HEK293 (cell line): ENCODE data around the gene SRBD1.

Experiments
- BCL11B ChIP-seq: fragments of 450-650 bp; formaldehyde crosslinking; IDR thresholded peaks from 2 replicates; pipeline ENCODE4 v1.5.1; 2016; ENCODE audit warnings: low read depth, missing biosample characterization, missing genetic modification characterization
- FEZF1 ChIP-seq: fragments of 450-650 bp; formaldehyde crosslinking; IDR thresholded peaks from 2 replicates; pipeline ENCODE4 v1.5.1; 2016; ENCODE audit warnings: missing biosample characterization, missing genetic modification characterization
- GLIS2 ChIP-seq: fragments of 450-650 bp; formaldehyde crosslinking; IDR thresholded peaks from 2 replicates; pipeline ENCODE4 v1.5.1; 2016; ENCODE audit warnings: missing biosample characterization, missing genetic modification characterization
- KLF1 ChIP-seq: fragments of 450-650 bp; formaldehyde crosslinking; IDR thresholded peaks from 2 replicates; pipeline ENCODE4 v1.5.1; 2016; ENCODE audit warnings: missing biosample characterization, missing genetic modification characterization
- MEIS1 ChIP-seq: sonication (generic); formaldehyde crosslinking; IDR thresholded peaks from 2 replicates; pipeline ENCODE4 v1.8.1; 2022; ENCODE audit warnings: missing genetic modification reagents, mild to moderate bottlenecking, borderline replicate concordance
- SP3 ChIP-seq: fragments of 450-650 bp; formaldehyde crosslinking; IDR thresholded peaks from 2 replicates; pipeline ENCODE4 v1.5.1; 2016; ENCODE audit warnings: missing biosample characterization, missing genetic modification characterization
- TSHZ1 ChIP-seq: fragments of 450-650 bp; formaldehyde crosslinking; IDR thresholded peaks from 2 replicates; pipeline ENCODE4 v1.5.1; 2016; ENCODE audit warnings: missing biosample characterization, missing genetic modification characterization, borderline replicate concordance
- ZNF121 ChIP-seq: fragments of 450-650 bp; formaldehyde crosslinking; IDR thresholded peaks from 2 replicates; pipeline ENCODE4 v1.5.1; 2016; ENCODE audit warnings: missing biosample characterization, missing genetic modification characterization
- ZNF138 ChIP-seq: fragments of 450-650 bp; formaldehyde crosslinking; IDR thresholded peaks from 2 replicates; pipeline ENCODE4 v1.5.1; 2016; ENCODE audit warnings: missing biosample characterization, missing genetic modification characterization, borderline replicate concordance
- ZNF169 ChIP-seq: fragments of 450-650 bp; formaldehyde crosslinking; IDR thresholded peaks from 2 replicates; pipeline ENCODE4 v1.5.1; 2016; ENCODE audit warnings: missing biosample characterization, missing genetic modification characterization
- ZNF211 ChIP-seq: fragments of 450-650 bp; formaldehyde crosslinking; IDR thresholded peaks from 2 replicates; pipeline ENCODE4 v1.5.1; 2016; ENCODE audit warnings: low read depth, missing biosample characterization, missing genetic modification characterization
- ZNF214 ChIP-seq: fragments of 450-650 bp; formaldehyde crosslinking; IDR thresholded peaks from 2 replicates; pipeline ENCODE4 v1.5.1; 2017; ENCODE audit warnings: missing biosample characterization, mild to moderate bottlenecking, missing genetic modification characterization, borderline replicate concordance
- ZNF239 ChIP-seq: fragments of 450-650 bp; formaldehyde crosslinking; IDR thresholded peaks from 2 replicates; pipeline ENCODE4 v1.5.1; 2016; ENCODE audit warnings: missing biosample characterization, missing genetic modification characterization
- ZNF292 ChIP-seq: fragments of 450-650 bp; formaldehyde crosslinking; IDR thresholded peaks from 2 replicates; pipeline ENCODE4 v1.5.1; 2016; ENCODE audit warnings: low read depth, missing biosample characterization, missing genetic modification characterization, borderline replicate concordance
- ZNF324 ChIP-seq: fragments of 450-650 bp; formaldehyde crosslinking; IDR thresholded peaks from 2 replicates; pipeline ENCODE4 v1.5.1; 2016; ENCODE audit warnings: missing biosample characterization, missing genetic modification characterization
- ZNF350 ChIP-seq: fragments of 450-650 bp; formaldehyde crosslinking; IDR thresholded peaks from 2 replicates; pipeline ENCODE4 v1.5.0; 2017; ENCODE audit warnings: missing biosample characterization, mild to moderate bottlenecking, missing genetic modification characterization
- ZNF391 ChIP-seq: fragments of 450-650 bp; formaldehyde crosslinking; IDR thresholded peaks from 2 replicates; pipeline ENCODE4 v1.5.1; 2016; ENCODE audit warnings: low read depth, missing biosample characterization, missing genetic modification characterization, borderline replicate concordance
- ZNF549 ChIP-seq: fragments of 450-650 bp; IDR thresholded peaks from 2 replicates; pipeline ENCODE4 v1.5.1; 2018; ENCODE audit warnings: missing biosample characterization, missing genetic modification characterization, mild to moderate bottlenecking, inconsistent platforms, moderate library complexity
- ZNF768 ChIP-seq: fragments of 450-650 bp; formaldehyde crosslinking; IDR thresholded peaks from 2 replicates; pipeline ENCODE4 v1.5.1; 2018; ENCODE audit warnings: missing biosample characterization, mild to moderate bottlenecking, missing genetic modification characterization
- ZNF776 ChIP-seq: fragments of 450-650 bp; formaldehyde crosslinking; IDR thresholded peaks from 2 replicates; pipeline ENCODE4 v1.5.0; 2017; ENCODE audit warnings: missing biosample characterization, missing genetic modification characterization, borderline replicate concordance
- ZNF837 ChIP-seq: fragments of 450-650 bp; formaldehyde crosslinking; IDR thresholded peaks from 2 replicates; pipeline ENCODE4 v1.5.1; 2016; ENCODE audit warnings: missing biosample characterization, missing genetic modification characterization
- TF ChIP-seq, protein P1 (sequence below): fragments of 450-650 bp; formaldehyde crosslinking; conservative IDR thresholded peaks from 2 replicates; pipeline ENCODE4 v1.5.1; 2016; ENCODE audit warnings: low read depth, missing biosample characterization, missing genetic modification characterization
- TF ChIP-seq, protein P2 (sequence below): fragments of 450-650 bp; formaldehyde crosslinking; IDR thresholded peaks from 2 replicates; pipeline ENCODE4 v1.5.1; 2016; ENCODE audit warnings: missing biosample characterization, missing genetic modification characterization
- TF ChIP-seq, protein P3 (sequence below): fragments of 450-650 bp; formaldehyde crosslinking; IDR thresholded peaks from 2 replicates; pipeline ENCODE4 v1.5.1; 2016; ENCODE audit warnings: missing biosample characterization, missing genetic modification characterization
- TF ChIP-seq, protein P4 (sequence below): fragments of 450-650 bp; formaldehyde crosslinking; IDR thresholded peaks from 2 replicates; pipeline ENCODE4 v1.5.1; 2016; ENCODE audit warnings: missing biosample characterization, missing genetic modification characterization
- TF ChIP-seq, protein P5 (sequence below): fragments of 450-650 bp; formaldehyde crosslinking; IDR thresholded peaks from 2 replicates; pipeline ENCODE4 v1.5.1; 2016; ENCODE audit warnings: missing biosample characterization, missing genetic modification characterization

Gene SRBD1

GRCh38 chr2:45650851-45651414, 39.9 kb upstream of the SRBD1 start (continued):
- TF ChIP-seq, protein P1, sequence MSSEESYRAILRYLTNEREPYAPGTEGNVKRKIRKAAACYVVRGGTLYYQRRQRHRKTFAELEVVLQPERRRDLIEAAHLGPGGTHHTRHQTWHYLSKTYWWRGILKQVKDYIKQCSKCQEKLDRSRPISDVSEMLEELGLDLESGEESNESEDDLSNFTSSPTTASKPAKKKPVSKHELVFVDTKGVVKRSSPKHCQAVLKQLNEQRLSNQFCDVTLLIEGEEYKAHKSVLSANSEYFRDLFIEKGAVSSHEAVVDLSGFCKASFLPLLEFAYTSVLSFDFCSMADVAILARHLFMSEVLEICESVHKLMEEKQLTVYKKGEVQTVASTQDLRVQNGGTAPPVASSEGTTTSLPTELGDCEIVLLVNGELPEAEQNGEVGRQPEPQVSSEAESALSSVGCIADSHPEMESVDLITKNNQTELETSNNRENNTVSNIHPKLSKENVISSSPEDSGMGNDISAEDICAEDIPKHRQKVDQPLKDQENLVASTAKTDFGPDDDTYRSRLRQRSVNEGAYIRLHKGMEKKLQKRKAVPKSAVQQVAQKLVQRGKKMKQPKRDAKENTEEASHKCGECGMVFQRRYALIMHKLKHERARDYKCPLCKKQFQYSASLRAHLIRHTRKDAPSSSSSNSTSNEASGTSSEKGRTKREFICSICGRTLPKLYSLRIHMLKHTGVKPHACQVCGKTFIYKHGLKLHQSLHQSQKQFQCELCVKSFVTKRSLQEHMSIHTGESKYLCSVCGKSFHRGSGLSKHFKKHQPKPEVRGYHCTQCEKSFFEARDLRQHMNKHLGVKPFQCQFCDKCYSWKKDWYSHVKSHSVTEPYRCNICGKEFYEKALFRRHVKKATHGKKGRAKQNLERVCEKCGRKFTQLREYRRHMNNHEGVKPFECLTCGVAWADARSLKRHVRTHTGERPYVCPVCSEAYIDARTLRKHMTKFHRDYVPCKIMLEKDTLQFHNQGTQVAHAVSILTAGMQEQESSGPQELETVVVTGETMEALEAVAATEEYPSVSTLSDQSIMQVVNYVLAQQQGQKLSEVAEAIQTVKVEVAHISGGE (tag by site-specific recombination), result peak; percentile 59
- no peak for TF ChIP-seq ZNF211 (tag by site-specific recombination)
- TF ChIP-seq, protein P2, sequence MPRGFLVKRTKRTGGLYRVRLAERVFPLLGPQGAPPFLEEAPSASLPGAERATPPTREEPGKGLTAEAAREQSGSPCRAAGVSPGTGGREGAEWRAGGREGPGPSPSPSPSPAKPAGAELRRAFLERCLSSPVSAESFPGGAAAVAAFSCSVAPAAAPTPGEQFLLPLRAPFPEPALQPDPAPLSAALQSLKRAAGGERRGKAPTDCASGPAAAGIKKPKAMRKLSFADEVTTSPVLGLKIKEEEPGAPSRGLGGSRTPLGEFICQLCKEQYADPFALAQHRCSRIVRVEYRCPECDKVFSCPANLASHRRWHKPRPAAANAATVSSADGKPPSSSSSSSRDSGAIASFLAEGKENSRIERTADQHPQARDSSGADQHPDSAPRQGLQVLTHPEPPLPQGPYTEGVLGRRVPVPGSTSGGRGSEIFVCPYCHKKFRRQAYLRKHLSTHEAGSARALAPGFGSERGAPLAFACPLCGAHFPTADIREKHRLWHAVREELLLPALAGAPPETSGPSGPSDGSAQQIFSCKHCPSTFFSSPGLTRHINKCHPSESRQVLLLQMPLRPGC (tag by site-specific recombination), result peak; percentile 83
- TF ChIP-seq ZNF324 (tag by site-specific recombination), result peak; percentile 95
- TF ChIP-seq MEIS1 (CRISPR knock-in tag), result no peak
- TF ChIP-seq ZNF350, result no peak
- no peak for TF ChIP-seq ZNF214 (tag by site-specific recombination)
- no peak for TF ChIP-seq ZNF776 (tag by site-specific recombination)
- no peak for TF ChIP-seq ZNF768 (tag by site-specific recombination)
- TF ChIP-seq TSHZ1 (tag by site-specific recombination), result peak; percentile 58; the same call in 1 of the 2 replicates
- peak; percentile 69; the same call in 1 of the 2 replicates for TF ChIP-seq BCL11B (tag by site-specific recombination)
- TF ChIP-seq, protein P3, sequence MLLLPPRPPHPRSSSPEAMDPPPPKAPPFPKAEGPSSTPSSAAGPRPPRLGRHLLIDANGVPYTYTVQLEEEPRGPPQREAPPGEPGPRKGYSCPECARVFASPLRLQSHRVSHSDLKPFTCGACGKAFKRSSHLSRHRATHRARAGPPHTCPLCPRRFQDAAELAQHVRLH (tag by site-specific recombination), result peak; percentile 79
- TF ChIP-seq SP3 (tag by site-specific recombination), result no peak; the same call in 1 of the 2 replicates
- peak; percentile 78 for TF ChIP-seq GLIS2 (tag by site-specific recombination)
- no peak for TF ChIP-seq ZNF239 (tag by site-specific recombination)
- no peak for TF ChIP-seq ZNF121 (tag by site-specific recombination)
- peak; percentile 84; the same call in 1 of the 2 replicates for TF ChIP-seq ZNF391
- no peak for TF ChIP-seq ZNF169 (tag by site-specific recombination)
- TF ChIP-seq FEZF1 (tag by site-specific recombination), result peak; percentile 84
- TF ChIP-seq ZNF292 (tag by site-specific recombination), result no peak
- TF ChIP-seq, protein P4, sequence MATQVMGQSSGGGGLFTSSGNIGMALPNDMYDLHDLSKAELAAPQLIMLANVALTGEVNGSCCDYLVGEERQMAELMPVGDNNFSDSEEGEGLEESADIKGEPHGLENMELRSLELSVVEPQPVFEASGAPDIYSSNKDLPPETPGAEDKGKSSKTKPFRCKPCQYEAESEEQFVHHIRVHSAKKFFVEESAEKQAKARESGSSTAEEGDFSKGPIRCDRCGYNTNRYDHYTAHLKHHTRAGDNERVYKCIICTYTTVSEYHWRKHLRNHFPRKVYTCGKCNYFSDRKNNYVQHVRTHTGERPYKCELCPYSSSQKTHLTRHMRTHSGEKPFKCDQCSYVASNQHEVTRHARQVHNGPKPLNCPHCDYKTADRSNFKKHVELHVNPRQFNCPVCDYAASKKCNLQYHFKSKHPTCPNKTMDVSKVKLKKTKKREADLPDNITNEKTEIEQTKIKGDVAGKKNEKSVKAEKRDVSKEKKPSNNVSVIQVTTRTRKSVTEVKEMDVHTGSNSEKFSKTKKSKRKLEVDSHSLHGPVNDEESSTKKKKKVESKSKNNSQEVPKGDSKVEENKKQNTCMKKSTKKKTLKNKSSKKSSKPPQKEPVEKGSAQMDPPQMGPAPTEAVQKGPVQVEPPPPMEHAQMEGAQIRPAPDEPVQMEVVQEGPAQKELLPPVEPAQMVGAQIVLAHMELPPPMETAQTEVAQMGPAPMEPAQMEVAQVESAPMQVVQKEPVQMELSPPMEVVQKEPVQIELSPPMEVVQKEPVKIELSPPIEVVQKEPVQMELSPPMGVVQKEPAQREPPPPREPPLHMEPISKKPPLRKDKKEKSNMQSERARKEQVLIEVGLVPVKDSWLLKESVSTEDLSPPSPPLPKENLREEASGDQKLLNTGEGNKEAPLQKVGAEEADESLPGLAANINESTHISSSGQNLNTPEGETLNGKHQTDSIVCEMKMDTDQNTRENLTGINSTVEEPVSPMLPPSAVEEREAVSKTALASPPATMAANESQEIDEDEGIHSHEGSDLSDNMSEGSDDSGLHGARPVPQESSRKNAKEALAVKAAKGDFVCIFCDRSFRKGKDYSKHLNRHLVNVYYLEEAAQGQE, result peak; percentile 46; the same call in 1 of the 2 replicates
- TF ChIP-seq ZNF837 (tag by site-specific recombination), result no peak
- no peak for TF ChIP-seq ZNF549 (tag by site-specific recombination)
- no peak for TF ChIP-seq ZNF138 (tag by site-specific recombination)
- peak; percentile 58 for TF ChIP-seq KLF1 (tag by site-specific recombination)
- TF ChIP-seq, protein P5, sequence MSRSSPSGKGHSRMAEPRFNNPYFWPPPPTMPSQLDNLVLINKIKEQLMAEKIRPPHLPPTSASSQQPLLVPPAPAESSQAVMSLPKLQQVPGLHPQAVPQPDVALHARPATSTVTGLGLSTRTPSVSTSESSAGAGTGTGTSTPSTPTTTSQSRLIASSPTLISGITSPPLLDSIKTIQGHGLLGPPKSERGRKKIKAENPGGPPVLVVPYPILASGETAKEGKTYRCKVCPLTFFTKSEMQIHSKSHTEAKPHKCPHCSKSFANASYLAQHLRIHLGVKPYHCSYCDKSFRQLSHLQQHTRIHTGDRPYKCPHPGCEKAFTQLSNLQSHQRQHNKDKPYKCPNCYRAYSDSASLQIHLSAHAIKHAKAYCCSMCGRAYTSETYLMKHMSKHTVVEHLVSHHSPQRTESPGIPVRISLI (tag by site-specific recombination), result no peak
